Right forelimb (tissue), 1 donor: Measurements from ENCODE around the gene CHRNB2.

Experiments used
- DNase-seq: peaks from one replicate; pipeline ENCODE4 v3.0.0-alpha.2; 2018

Gene CHRNB2

GRCh38 chr1:154553056-154554030, 14.2 kb upstream of the CHRNB2 start:
- DNase-seq = no peak

- DNase-seq = no peak
These were observed 11.2 kb upstream of the CHRNB2 start for GRCh38 chr1:154556422-154556821.

GRCh38 chr1:154557248-154557938, 10.2 kb upstream of the CHRNB2 start:
- no peak for DNase-seq

DNA sequence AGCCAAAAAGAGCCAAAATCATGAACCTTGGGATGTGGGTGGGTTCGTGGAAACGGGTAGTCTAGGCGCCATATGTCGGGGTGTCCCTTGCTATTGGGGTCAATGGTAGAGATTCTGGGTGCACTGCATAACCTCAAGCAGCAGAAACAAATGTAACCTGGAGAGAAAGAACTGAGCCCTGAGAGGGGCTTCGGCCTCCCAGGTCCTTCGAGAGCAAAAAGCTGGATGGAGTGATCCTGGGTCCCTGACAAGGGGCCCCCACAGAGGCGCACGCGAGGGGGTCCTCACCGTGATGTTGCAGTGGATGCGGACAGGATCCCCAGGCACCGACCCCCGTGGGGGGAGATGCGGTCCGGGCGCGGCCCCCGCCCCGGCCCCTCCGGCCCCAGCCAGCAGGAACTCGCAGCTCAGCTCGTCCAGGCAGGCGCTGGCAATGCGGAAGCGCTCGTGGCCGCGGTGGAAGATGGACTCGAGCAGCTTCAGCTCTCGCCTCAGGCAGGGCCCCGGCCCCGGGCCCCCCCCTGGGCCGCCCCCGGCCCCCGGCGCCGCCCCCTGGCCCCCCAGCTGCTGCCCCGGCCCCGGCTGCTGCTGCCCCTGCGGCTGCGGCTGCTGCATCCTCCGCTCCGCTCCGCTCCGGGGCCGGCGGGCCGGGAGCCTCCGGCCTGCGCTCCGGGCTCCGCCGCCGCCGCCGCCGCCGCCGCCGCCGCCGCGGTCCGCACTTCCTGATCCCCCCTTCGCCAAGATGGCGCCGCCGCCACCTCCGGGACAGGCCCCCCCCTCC, 9.4 kb upstream of the CHRNB2 start, which contains the start of gene UBE2Q1:
UBE2Q1 (minus strand) TSS at position 724 of the 781 bp plus-strand sequence; CDS start at position 615, 109 bp downstream.
- peak; percentile 66 for DNase-seq

DNA sequence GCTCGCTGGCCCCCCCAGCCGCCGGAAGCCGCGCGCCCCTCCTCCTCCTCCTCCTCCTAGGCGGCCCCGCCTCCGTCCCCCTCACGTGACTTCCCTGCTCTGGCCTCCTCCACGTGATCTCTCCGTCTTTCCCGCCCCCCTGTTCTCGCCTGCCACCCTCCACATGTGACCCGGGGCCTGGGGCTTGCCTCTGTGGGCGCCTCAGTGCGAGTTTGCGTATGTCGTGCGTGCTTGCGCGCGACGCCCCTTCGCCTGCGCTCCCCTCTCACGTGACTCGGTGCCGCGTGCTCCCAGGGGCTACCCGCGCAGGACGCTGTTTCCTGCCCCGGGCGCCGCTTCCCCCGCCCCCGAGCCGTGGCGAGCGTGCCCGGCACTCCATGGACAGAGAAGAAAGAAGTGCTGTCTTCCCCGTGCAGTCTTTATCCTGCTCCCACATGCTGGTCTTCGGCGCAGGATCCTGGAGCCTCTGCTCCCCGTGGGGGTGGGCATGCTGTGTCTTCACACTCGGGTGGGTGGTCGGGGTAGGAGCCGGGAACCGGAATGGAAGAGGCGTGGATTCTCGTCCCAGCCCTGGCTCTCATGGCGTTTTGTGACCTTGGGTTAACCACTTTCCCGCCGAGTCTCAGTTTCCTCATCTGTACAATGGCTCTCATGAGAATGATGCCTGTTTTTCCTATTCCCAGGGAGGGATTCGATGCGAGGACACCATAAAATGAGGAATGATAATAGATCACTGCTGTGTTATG, 8.7 kb upstream of the CHRNB2 start:
- peak; percentile 99 for DNase-seq

- DNase-seq = peak; percentile 91
These were observed 8.0 kb upstream of the CHRNB2 start for GRCh38 chr1:154559466-154560044.

GRCh38 chr1:154565876-154566275, 1.7 kb upstream of the CHRNB2 start:
- DNase-seq = no peak

DNA sequence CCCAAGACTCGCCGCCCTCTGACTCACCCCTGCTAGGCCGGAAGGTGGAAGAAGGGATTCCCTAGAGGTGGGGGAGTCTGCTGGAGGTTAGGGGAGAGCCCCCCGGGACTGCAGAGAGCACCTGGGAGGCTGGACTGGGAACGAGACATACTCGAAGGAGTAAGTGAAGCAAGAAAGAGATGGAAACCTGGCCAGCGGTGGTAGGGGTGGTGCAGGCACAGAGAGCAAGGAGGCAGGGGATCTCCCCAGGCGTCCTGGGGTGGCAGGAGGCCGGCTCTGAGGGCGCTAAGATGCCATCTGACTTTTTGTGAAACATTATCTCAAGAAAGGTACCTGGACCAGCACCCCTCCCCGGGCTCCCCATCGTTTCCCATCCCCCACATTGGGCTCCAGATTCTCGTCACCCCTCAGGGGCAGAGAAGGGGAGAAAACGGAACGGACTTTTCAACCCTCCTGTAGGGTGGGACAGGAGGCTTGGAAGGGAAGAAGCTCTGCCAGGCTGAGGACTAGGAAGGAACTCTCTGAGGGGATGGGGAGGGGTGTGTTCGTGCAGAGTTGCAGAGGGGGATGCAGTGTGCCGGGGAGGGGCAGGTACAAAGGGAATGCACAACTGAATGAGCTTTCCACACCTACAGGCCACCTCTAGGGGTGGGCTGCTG, 708 bp downstream of the CHRNB2 start:
- no peak for DNase-seq

- DNase-seq = no peak
These were observed 3.8 kb downstream of the CHRNB2 start for GRCh38 chr1:154571244-154571963.

GRCh38 chr1:154571964-154572288, 4.3 kb downstream of the CHRNB2 start:
- DNase-seq = no peak

DNA sequence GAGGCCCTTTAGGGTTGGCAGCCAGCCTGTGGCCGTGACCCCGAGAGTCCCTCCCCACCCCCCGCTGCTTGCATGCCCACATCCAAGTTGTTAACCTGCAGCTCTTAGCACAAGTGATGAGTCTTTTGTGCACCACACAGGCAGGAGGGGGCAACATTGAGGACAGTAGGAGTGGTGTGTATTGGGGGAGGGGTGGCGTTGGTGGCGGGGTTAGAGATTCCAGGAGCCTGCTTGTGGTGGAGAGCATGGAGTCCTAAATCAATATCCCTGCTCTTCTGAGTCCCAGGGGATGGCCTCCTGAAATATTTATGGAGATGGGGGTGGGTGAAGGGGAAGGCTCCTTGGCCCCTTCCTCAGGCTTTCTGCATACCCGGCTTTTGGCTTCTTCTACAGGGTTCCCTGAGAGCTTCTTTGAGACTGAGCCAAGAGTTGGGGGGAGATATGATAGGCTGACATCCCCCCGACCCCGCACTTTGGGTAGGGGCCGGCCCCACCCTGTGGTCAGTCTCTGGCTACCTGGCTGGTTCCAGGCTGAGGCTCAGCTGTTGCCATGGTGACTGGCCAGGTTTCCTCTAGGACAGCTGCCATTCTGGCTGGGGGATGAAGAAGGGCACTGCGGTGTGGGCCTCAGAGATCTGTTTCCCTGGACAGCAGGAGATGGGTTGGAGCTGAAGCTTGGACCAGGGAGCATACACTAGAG, 5.0 kb downstream of the CHRNB2 start:
- DNase-seq = no peak

GRCh38 chr1:154573168-154573510, 5.6 kb downstream of the CHRNB2 start:
- no peak for DNase-seq

DNA sequence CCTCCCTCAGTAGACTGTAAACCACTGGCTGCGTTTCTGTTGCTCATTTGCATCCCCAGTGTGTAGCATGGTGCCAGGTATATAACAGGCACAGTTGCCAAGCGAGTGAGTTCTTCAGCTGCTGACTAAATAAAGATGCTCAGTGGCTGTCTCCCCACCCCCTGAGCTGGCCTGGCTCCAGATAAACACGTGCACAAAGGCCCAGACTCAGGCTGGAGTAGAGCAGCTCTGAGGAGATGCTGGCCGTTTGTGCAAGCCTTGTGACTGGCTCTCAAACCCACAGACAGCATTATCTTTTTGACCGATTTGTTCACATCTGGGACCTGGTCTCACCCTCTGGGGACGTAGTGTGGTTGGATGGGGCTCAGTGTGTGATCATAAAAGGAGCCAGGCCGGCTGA, 7.1 kb downstream of the CHRNB2 start:
- DNase-seq = peak; percentile 53

GRCh38 chr1:154575147-154575927, 7.8 kb downstream of the CHRNB2 start:
- no peak for DNase-seq

DNA sequence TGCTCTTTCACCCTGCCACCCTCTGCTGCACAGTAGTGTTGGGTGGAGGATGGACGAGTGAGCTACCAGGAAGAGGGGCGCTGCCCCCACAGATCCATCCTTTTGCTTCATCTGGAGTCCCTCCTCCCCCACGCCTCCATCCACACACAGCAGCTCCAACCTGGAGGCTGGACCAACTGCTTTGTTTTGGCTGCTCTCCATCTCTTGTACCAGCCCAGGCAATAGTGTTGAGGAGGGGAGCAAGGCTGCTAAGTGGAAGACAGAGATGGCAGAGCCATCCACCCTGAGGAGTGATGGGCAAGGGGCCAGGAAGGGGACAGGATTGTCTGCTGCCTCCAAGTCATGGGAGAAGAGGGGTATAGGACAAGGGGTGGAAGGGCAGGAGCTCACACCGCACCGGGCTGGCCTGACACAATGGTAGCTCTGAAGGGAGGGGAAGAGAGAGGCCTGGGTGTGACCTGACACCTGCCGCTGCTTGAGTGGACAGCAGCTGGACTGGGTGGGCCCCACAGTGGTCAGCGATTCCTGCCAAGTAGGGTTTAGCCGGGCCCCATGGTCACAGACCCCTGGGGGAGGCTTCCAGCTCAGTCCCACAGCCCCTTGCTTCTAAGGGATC, 8.5 kb downstream of the CHRNB2 start:
- no peak for DNase-seq

DNA sequence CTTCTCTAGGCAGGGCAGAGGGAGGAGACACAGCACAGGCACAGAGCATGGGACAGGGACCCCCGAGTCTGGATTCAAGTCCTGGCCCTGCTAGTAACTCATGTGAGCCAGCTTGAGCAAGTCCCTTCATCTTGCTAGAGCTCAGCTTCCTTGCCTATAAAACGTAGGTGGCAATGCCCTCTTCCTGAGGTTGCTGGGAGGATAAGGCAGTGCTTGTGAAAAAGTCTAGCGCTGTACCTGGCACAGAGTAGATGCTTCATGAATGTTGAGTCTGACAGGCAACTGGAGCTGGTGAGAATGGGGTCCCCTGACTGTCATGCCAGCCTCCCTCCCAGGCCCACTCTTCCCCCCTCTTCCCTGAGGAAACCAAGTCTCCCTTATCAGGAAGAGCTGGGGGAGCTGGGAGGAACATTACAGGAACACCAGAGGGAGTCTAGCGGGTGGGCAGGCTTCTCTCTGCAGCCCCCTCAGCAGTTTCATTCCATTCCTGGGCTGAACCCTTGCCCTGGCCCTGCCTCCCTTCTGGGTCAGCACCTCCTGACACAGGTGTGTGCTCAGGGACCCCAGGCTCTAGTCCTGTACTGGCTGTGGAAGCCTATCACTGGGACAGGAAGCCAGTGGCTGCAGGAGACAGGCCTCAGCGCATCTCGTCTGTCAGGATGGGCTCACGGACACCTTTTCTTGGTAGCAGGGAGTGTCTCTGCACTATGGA, 9.9 kb downstream of the CHRNB2 start:
- DNase-seq = no peak

DNA sequence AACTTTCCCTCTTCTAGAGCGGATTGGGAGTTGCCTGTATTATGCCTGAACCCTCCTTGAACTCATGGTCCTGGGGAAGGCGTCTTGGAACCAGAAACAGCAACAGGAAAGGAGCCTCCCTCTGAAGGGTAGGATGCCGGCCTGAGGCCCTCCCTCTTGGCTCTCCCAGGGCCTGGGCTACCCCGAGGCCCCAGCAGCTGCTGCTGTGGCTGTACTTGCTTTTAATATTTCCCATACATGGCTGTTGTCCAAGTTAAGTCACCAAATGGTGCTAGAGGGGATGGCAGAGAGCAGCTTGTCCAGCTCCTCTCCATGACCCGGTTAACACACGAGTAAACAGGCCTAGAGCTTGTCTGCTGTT, 10.5 kb downstream of the CHRNB2 start:
- DNase-seq = no peak

DNA sequence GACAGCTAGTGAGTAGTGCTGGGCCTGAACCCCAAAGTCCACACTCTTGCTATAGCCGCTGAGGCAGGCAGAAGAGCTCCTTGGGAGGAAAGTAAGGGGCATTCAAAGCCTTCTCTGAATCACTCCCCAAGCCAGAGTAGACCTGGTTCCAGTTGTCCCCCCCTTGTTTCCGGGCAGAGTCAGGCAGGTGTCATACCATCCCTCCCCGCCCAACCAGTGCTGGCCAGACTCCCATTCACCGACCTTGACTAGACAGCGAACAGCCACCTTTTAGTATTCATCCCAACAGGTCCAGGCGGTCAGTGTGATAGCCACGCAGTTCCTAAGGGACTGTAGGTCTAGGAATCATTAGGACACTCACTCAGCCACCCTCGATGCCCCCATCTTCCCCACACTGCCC, 11.8 kb downstream of the CHRNB2 start:
- no peak for DNase-seq
